ENCODE measurements around the gene VPS16.

DNA sequence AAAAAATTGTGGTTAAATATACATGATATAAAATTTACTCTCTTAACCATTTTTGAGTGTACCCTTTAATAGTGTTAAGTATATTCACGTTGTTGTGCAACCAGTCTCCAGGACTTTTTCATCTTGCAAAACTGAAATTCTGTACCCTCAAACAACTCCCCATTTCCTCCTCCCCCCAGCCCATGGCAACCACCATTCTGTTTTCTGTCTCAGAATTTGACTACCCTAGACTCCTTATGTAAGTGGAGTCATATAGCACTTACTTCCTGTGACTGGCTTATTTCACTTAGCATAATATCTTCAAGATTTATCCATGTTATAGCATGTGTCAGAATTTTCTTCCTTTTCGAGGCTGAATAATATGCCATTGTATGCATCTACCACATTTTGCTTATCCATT is 5.1 kb downstream of the VPS16 start:
- TF ChIP-seq, protein P1, sequence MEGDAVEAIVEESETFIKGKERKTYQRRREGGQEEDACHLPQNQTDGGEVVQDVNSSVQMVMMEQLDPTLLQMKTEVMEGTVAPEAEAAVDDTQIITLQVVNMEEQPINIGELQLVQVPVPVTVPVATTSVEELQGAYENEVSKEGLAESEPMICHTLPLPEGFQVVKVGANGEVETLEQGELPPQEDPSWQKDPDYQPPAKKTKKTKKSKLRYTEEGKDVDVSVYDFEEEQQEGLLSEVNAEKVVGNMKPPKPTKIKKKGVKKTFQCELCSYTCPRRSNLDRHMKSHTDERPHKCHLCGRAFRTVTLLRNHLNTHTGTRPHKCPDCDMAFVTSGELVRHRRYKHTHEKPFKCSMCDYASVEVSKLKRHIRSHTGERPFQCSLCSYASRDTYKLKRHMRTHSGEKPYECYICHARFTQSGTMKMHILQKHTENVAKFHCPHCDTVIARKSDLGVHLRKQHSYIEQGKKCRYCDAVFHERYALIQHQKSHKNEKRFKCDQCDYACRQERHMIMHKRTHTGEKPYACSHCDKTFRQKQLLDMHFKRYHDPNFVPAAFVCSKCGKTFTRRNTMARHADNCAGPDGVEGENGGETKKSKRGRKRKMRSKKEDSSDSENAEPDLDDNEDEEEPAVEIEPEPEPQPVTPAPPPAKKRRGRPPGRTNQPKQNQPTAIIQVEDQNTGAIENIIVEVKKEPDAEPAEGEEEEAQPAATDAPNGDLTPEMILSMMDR (IDR thresholded peaks at IDR 0.05; ENCODE audit: insufficient read depth, low read depth, low read length) = no peak
- TF ChIP-seq EZH2 (IDR thresholded peaks at IDR 0.05; ENCODE audit: insufficient read depth, low read length) = no peak

Data from astrocyte (in vitro differentiated cells and primary cell).